NCI-H1436 treated with DMSO at 0.1 percent for 48 hours (cell line): ENCODE measurements around the gene ITGAV.

Experiments
- DNase-seq: peaks from one replicate; lab custom pipeline; 2025; lab: John Stamatoyannopoulos, UW

ITGAV gene

GRCh38 chr2:186612555-186613440, 22.9 kb downstream of the ITGAV start:
- no peak for DNase-seq

GRCh38 chr2:186614373-186614772, 24.5 kb downstream of the ITGAV start:
- DNase-seq: no peak

GRCh38 chr2:186617148-186617547, 27.3 kb downstream of the ITGAV start:
- DNase-seq: no peak

DNA sequence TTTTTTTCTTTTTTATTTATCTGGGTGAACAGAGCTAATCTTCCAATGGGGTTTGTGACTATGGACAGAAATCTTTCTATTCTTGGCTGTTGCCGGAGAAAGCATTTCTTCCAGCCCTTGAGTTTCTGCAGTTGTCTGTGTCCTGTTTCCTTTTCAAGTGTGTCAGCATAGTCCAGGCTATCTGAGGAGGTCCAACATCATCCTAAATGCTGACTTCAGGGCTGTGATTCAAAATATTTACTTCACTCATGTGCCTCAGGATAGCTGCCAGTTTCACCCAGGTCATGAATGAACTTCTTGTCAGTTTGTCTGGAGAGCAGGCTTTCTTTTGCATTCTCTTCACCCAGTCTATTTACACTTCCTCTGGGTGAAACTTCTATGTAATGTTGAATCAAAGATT, 27.9 kb downstream of the ITGAV start:
- no peak for DNase-seq

- DNase-seq: no peak
Observed at GRCh38 chr2:186618696-186619095, 28.8 kb downstream of the ITGAV start.

DNA sequence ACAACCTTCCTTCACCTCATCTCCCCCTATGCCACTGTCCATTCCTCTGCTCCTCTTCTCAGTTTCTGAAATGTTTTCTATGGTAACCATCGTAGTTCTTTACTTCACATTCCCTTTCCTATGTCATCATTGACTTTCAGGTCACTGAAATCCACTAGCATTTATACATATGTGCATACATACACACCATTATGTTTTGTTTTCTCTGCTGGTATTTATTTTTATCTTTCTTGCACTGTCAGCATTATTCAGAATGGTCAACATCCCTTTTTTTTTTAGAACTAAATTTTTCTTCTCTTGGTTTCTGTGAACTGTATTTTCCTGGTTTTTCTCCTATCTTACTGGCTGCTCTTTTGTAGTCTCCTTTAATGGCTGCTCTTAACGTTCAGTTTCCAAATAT, 33.2 kb downstream of the ITGAV start:
- no peak for DNase-seq

DNA sequence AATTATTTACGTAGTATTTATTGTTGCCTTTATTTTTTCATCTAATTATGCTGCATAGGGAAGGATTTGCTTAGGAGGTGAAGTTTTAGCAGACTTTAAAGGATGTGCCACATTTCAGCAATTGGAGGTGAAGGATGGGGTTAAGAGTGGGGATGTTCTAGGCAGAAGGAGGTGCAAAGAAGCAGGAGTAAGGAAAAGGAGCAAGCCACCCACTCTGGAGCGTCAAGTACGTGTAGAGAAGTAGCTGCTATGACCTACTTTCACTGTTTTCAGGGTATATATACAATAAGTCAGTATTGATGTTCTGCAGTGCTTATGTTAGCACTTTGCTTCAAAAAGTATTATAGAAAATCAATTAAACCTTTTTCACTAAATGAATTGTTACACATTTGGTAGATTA, 34.4 kb downstream of the ITGAV start:
- DNase-seq: no peak

DNA sequence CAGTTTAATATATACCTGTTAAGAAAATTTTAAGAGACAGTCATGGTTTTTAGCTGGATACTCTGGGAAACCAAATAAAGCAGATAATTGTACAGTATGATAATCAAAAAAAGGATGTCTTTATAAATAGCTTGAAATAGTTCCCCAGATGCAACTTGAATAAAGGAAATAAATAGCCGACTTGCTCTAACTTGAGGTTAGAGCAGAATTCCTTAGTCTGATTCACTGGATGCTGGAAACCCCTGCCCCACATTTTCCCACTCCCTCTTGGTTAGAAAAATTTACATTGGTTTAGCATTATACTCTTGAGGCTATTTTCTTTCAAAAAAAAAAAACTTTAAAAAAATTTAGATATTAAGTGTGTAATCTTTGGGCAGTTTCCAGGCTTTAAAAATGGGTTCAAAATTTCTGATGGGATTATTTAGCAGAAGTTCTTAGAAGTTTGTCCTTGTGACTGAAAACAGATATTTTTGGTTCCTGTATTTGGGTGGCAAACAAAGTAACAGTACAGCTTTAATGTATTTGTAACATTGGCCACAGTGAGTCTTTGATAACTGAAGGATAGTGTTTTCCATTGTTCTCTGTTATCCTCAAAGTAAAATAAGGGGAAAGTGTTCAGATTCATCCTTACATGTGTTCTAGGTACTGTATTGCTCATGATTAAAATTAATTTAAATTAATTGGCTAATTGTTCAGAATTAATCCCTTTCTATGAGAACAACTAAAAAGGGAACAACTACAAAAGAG, 39.6 kb downstream of the ITGAV start:
- no peak for DNase-seq

DNA sequence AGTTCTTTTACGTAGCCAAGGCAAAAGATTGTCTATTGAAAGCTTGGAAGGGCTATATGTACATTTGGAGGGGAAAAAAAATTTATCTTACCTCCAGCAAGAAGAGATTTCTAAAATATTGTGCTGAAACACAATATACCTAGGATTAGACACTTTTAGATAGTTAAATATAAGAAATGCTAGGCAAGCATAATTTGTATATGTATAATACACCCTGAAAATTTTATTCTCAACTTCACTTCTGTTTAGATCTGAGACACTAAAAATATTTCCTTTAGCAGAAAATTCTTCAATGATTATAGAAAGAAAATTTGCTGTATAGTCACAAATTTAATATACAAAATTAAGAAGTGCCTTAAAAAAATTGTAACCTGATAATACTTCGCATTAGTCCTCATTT, 42.6 kb downstream of the ITGAV start:
- no peak for DNase-seq

DNA sequence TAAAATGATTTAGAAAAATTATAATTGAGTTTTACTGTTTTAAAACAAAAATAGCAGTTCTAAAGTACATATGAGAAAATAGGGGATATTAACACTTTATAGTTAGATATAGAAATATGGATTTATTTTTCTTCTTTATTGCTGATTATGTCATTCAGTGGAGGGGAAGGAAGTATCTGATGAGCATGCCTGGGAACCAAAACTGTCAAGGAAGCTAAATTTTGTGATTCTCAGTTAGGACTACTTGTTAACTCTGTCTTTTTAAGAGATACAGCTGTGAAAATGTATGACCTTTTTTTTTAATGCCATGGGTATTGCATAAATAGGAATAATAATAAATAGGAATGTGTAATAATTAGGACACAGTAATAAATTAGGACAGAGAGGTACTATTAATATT, 44.8 kb downstream of the ITGAV start:
- DNase-seq: no peak

GRCh38 chr2:186636800-186637496, 47.1 kb downstream of the ITGAV start:
- no peak for DNase-seq

DNA sequence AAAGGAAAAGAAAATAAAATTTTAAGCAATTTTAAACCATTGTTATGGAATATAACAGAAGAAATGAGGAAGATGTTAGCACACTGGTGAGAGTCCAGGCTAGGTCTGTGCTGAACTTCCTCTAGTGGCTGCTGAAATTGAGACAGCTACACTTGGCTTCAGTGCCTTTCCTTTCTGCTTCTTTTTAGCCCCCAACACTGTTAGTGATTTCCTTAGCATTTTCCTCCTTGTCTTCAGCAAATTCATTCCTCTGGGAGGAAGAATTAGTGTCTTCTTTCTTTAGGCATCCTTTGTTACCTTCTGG, 47.6 kb downstream of the ITGAV start:
- no peak for DNase-seq

DNA sequence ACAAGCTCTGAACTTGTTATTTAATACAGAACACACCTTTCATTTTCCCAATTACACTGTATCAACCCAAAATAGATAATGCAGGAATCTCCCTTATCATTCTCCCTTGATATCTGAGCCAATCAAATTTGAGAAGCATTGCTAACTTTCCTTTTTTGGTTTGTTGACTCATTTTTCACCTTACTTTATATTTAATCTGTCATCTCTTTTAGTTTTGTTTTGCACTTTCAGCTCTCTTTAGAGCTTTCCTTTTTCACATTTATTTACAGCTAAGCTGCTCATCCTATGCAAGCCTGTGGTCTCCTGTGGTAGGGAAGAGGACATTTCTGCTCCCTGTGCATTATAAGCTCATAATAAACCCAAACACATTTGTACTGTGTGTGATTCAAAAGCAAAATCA, 50.1 kb downstream of the ITGAV start:
- DNase-seq: no peak

DNA sequence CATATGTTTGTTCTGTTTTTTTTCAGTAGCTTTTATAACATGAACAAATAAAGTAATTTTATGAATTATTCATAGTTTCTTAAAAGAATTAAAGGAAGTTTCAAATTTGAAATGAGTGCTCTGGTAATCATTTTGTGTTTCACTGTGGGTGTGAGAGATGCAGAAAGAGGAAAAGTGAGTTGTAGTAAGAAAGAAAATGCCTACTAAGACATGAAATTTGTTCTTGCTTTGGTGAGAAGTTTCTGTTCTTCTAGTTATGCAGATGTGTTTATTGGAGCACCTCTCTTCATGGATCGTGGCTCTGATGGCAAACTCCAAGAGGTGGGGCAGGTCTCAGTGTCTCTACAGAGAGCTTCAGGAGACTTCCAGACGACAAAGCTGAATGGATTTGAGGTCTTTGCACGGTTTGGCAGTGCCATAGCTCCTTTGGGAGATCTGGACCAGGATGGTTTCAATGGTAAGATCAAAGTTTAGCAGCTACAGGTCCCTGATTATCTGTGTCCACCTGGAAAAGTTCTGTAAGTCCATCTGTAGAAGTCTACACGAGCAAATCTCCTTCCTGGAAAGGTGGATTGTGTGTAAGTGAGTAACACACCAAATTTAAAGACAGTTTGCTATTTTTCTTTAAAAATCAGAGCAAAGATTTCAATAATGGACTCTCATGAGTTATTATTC, 51.4 kb downstream of the ITGAV start:
- DNase-seq: no peak

GRCh38 chr2:186641807-186642321, 52.0 kb downstream of the ITGAV start:
- no peak for DNase-seq

- DNase-seq: no peak
Observed at GRCh38 chr2:186644791-186645190, 54.9 kb downstream of the ITGAV start.

- DNase-seq: no peak
Observed at GRCh38 chr2:186645999-186646398, 56.1 kb downstream of the ITGAV start.

DNA sequence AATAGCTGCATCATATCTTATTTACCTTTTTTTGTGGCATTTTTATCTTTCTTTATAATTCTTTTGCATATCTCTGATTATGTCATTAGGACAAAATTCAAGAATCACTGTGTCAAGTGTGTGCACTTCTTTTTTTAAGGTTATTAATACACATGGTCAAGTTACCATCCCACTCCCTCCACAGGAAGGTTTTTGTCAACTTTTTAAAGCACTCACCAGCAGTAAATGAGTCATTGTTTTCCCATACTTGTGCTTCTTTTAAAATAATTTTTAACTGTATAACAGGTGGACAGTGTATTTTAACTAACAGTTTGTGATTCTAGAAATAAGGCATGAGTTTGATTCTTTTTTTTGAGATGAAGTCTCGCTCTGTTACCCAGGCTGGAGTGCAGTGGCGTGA, 58.3 kb downstream of the ITGAV start:
- DNase-seq: no peak

DNA sequence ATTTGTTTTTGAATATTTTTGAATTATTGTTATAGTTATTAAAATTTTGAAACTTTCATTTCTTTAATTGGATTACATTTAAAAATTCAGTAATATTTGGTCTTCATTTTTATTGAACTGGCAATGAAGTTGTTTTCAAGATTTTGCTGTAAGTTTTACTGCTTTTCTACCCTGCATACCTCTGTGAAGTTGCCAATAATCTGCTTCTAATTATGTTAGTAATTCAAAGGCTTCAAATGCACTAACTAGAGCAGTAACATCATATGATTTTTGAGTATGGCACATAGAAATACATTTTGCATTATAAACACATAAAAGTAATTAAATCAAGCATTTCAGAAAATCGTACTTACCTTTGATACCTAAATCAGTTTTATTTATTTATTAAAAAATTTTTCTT, 63.7 kb downstream of the ITGAV start:
- DNase-seq: no peak

- no peak for DNase-seq
Observed at GRCh38 chr2:186659383-186659782, 69.5 kb downstream of the ITGAV start.

DNA sequence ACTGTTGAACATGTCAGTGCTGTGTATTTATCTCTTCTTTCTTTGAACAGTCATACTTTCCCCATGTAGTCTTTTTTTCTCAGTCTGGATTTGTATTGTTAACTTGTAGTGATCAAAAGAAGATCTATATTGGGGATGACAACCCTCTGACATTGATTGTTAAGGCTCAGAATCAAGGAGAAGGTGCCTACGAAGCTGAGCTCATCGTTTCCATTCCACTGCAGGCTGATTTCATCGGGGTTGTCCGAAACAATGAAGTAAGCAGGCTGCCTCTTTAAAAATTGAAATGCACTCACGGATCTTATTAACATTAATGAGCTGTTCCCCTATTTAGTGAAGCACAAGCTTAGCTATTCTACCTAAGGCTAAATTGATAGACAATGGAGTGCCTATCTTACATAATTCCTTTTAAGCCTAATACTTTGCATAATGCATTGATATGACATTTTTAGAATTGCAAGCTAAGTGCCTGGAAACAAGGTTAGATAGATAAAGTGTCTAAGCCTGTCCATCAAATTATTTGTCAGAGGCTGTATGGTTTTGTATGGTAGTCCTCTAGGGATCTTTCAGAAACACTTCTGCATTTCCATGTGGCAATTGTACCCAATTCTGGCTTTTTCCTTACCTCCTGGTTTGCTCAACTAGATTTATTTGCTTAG, 74.7 kb downstream of the ITGAV start:
- DNase-seq: no peak

- DNase-seq: no peak
Observed at GRCh38 chr2:186669146-186669545, 79.3 kb downstream of the ITGAV start.
